A673 (cell line): ENCODE results near the gene GAK. TPM values are rescaled to one million over a fixed set of nuclear protein-coding genes. Genes with fewer than 3 reads are reported as not detected.

ENCODE experiments used
- BruUV-seq: library from RNA; stranded (reverse); fragments of 400-500 nt; replicated peaks from 2 replicates; lab custom pipeline; 2021; lab: Mats Ljungman, UMichigan
- CTCF ChIA-PET: fragments of 300-600 bp; sonication (Branson Sonifier 250); formaldehyde crosslinking; loops from one replicate; lab custom pipeline; 2022; ENCODE audit warnings: antibody characterized with exemption; lab: Charles Lee
- POLR2A ChIA-PET: fragments of 300-600 bp; sonication (Branson Sonifier 250); formaldehyde crosslinking; loops from one replicate; lab custom pipeline; 2022; ENCODE audit warnings: antibody characterized with exemption; ENCODE audit not compliant: low non-redundant PET; lab: Charles Lee
- DNase-seq: peaks from one replicate; pipeline ENCODE4 v3.0.0-alpha.2; 2015; ENCODE audit warnings: low spot score
- H3K27ac ChIP-seq: fragments of 200-600 bp; sonication (generic); 2 replicates; pipeline ENCODE4 v1.5.1; 2016; ENCODE audit warnings: mixed run types, low read depth, mild to moderate bottlenecking, mixed read lengths, antibody characterized with exemption, low read length; ENCODE audit not compliant: poor library complexity, severe bottlenecking
- H3K27me3 ChIP-seq: fragments of 200-600 bp; sonication (generic); replicated peaks from 2 replicates; pipeline ENCODE4 v1.6.1; 2017; ENCODE audit warnings: mixed run types, low read depth, mild to moderate bottlenecking, mixed read lengths, antibody characterized with exemption, low read length; ENCODE audit not compliant: insufficient read depth, poor library complexity
- H3K36me3 ChIP-seq: fragments of 200-600 bp; sonication (generic); 2 replicates; pipeline ENCODE4 v1.6.1; 2016; ENCODE audit warnings: mixed run types, mild to moderate bottlenecking, mixed read lengths, antibody characterized with exemption, low read length; ENCODE audit not compliant: insufficient read depth, poor library complexity, severe bottlenecking
- H3K4me1 ChIP-seq: fragments of 200-600 bp; sonication (generic); 2 replicates; pipeline ENCODE4 v1.6.1; 2017; ENCODE audit warnings: mixed run types, mild to moderate bottlenecking, mixed read lengths, antibody characterized with exemption, low read length; ENCODE audit not compliant: insufficient read depth, poor library complexity, severe bottlenecking
- H3K4me3 ChIP-seq: fragments of 200-600 bp; sonication (generic); 2 replicates; pipeline ENCODE4 v1.5.1; 2016; ENCODE audit warnings: low read depth, mixed run types, mild to moderate bottlenecking, mixed read lengths, low read length; ENCODE audit not compliant: poor library complexity, severe bottlenecking
- H3K9me3 ChIP-seq: fragments of 200-600 bp; sonication (generic); 2 replicates; pipeline ENCODE4 v1.6.1; 2016; ENCODE audit warnings: mixed run types, low read depth, mild to moderate bottlenecking, mixed read lengths, antibody characterized with exemption, low read length; ENCODE audit not compliant: poor library complexity, severe bottlenecking
- CTCF ChIP-seq: fragments of 300-800, 200-600 bp; sonication (generic); conservative IDR thresholded peaks from 2 replicates; pipeline ENCODE4 v1.5.1; 2017; ENCODE audit warnings: low read depth, mild to moderate bottlenecking, antibody characterized with exemption, low read length, moderate library complexity, mixed read lengths
- EZH2 ChIP-seq: fragments of 200-600 bp; sonication (generic); IDR thresholded peaks from 2 replicates; pipeline ENCODE4 v1.6.1; 2017; ENCODE audit warnings: borderline replicate concordance, low read depth, mild to moderate bottlenecking, mixed read lengths, antibody characterized with exemption, low read length; ENCODE audit not compliant: poor library complexity, severe bottlenecking
- intact Hi-C: fragments of 100-400 bp; cut with micrococcal nuclease; formaldehyde crosslinking; loops from one replicate; pipeline ENCODE4 v1.10.0; 2022; ENCODE audit not compliant: unreplicated experiment
- total RNA-seq: library from RNA; stranded (reverse); gene quantifications from 2 replicates; pipeline ENCODE4 v1.2.3, GENCODE V29; 2021

Gene GAK
- total RNA-seq, 1 experiment from 2014 or later = 96.2 TPM

- ChIA-PET POLR2A (no interaction called here), CTCF (no interaction called here)
- no peaks in the 10 kb centered on the region for H3K4me1 ChIP-seq
- BruUV-seq = no TSS peak
- H3K27ac ChIP-seq = no peak overlapping the region
- no peaks in the 10 kb centered on the region for H3K9me3 ChIP-seq
- no peak for DNase-seq
- TF ChIP-seq CTCF = no peak
- no peak for TF ChIP-seq EZH2
- no peaks in the 10 kb centered on the region for H3K36me3 ChIP-seq
- intact Hi-C loops = no loop called here
- H3K27me3 ChIP-seq = no peaks in the 10 kb centered on the region
- no peak overlapping the region for H3K4me3 ChIP-seq
These were observed 34.4 kb upstream of the GAK start for GRCh38 chr4:966266-967112.

- no peak overlapping the region for H3K27ac ChIP-seq
- BruUV-seq = no TSS peak
- H3K27me3 ChIP-seq = no peaks in the 10 kb centered on the region
- H3K36me3 ChIP-seq = no peaks in the 10 kb centered on the region
- CTCF ChIA-PET = no interaction called here
- no peaks in the 10 kb centered on the region for H3K9me3 ChIP-seq
- H3K4me1 ChIP-seq = no peaks in the 10 kb centered on the region
- POLR2A ChIA-PET = no interaction called here
- DNase-seq = no peak
- no peak overlapping the region for H3K4me3 ChIP-seq
- TF ChIP-seq EZH2 = no peak
- TF ChIP-seq CTCF = no peak
- intact Hi-C loops = no loop called here
These were observed 33.6 kb upstream of the GAK start for GRCh38 chr4:965766-966134.

- H3K4me1 ChIP-seq = no peaks in the 10 kb centered on the region
- no peak for DNase-seq
- no peak overlapping the region for H3K27ac ChIP-seq
- intact Hi-C loops = no loop called here
- CTCF ChIA-PET = no interaction called here
- no peaks in the 10 kb centered on the region for H3K27me3 ChIP-seq
- BruUV-seq = no TSS peak
- no peak for TF ChIP-seq CTCF
- no peaks in the 10 kb centered on the region for H3K36me3 ChIP-seq
- POLR2A ChIA-PET = no interaction called here
- H3K4me3 ChIP-seq = no peak overlapping the region
- H3K9me3 ChIP-seq = no peaks in the 10 kb centered on the region
These were observed 33.1 kb upstream of the GAK start for GRCh38 chr4:965048-965765.
